ENCODE data around the gene CLIP1. TPM values are rescaled to one million over a fixed set of nuclear protein-coding genes. Genes with fewer than 3 reads are reported as not detected.

The CLIP1 gene
- total and polyA plus RNA-seq, 2 of the 13 experiments (the other 11 are each of a cell fraction or from before 2014, with no cell fraction given) = 28.9 to 43.7 TPM

DNA sequence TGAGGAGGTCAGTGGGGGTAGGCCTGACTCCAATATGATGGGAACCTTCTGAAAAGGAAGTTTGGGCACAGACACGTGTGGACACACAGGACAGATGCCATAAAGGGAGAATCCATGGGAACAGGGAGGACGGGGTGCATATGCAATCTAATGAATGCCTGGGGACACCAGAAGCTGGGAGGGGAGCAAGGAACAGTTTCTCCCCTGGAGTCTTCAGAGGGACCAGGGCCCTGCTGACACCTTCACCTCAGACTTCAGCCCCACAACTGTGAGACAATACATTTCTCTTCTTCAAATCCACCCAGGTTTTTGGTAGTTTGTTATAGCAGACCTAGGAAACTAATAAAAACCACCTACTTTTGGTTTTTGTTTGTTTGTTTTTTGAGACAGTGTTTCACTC is 35.2 kb upstream of the CLIP1 start:
- ATAC-seq = no peak
- Histone ChIP-seq H3K9ac (ENCODE audit: insufficient read depth, low read depth, low read length) (no peak overlapping the region), H4K20me1 (ENCODE audit: insufficient read depth, low read length) (no peaks in the 10 kb centered on the region), H3K27me3 (ENCODE audit: control insufficient read depth in 1 of 2, insufficient read depth in 2 of 2, low read length in 2 of 2) (no peaks in the 10 kb centered on the region), H3K9me3 (ENCODE audit: low read length) (no peaks in the 10 kb centered on the region), H3K4me2 (ENCODE audit: low read depth, low read length) (no peak overlapping the region), H3K79me2 (ENCODE audit: insufficient read depth, low read length) (no peaks in the 10 kb centered on the region), H3K4me1 (ENCODE audit: insufficient read depth, low read length) (peaks cover 51% of the 10 kb centered on the region), H2AFZ (ENCODE audit: low read length) (no peak overlapping the region), H3K4me3 (replicated peaks in 1 of 3; ENCODE audit: insufficient read depth in 1 of 3, low read depth in 2 of 3, low read length in 3 of 3) (no peak overlapping the region), H3K36me3 (replicated peaks in 1 of 2; ENCODE audit: control insufficient read depth in 1 of 2, insufficient read depth in 2 of 2, low read length in 2 of 2) (no peaks in the 10 kb centered on the region), H3K27ac (ENCODE audit: extremely low read length, insufficient read depth, low read length) (no peak overlapping the region)
- POLR2A ChIA-PET = interaction anchor here (0.6 kb wide), 1 partner anchor 34 kb away, joined by 3 read pairs; no protein-coding TSS in a partner anchor
- no TSS peak for BruUV-seq (replicated peaks)
- DNase-seq (ENCODE audit: low spot score) = no peak
- in situ Hi-C loops (cut with HindIII; ENCODE audit: extremely low pct_ligation_motif_present, low pct_unique_long_range_greater_than_20kb) = no loop called here
- WGBS (ENCODE audit: low lambda C conversion rate) = 58% methylated on average over 2 of the region's 2 CpGs
- CTCF ChIA-PET (ENCODE audit: low intra/inter-chr PET ratio, low total read pairs) = no interaction called here
- intact Hi-C loops (cut with micrococcal nuclease; ENCODE audit: unreplicated experiment) = no loop called here
- TF ChIP-seq ARHGAP35 (CRISPR knock-in tag; IDR thresholded peaks at IDR 0.05; ENCODE audit: borderline replicate concordance) (no peak), CHD2 (IDR thresholded peaks at IDR 0.05; ENCODE audit: low read depth, low read length) (no peak), ZNF572 (CRISPR knock-in tag; IDR thresholded peaks at IDR 0.05) (no peak), SRSF1 (optimal IDR thresholded peaks at IDR 0.05; ENCODE audit: low read depth, low read length) (no peak), ZNF543 (CRISPR knock-in tag; IDR thresholded peaks at IDR 0.05) (no peak), ZKSCAN5 (CRISPR knock-in tag; IDR thresholded peaks at IDR 0.05) (no peak), SATB2 (CRISPR knock-in tag; IDR thresholded peaks at IDR 0.05) (no peak), ZBTB7B (CRISPR knock-in tag; IDR thresholded peaks at IDR 0.05) (no peak), ONECUT2 (CRISPR knock-in tag; IDR thresholded peaks at IDR 0.05) (no peak), DNMT3B (CRISPR knock-in tag; conservative IDR thresholded peaks at IDR 0.05) (no peak), FOXK2 (IDR thresholded peaks at IDR 0.05) (no peak), GATAD2A (CRISPR knock-in tag; IDR thresholded peaks at IDR 0.05) (no peak), ZNF558 (CRISPR knock-in tag; IDR thresholded peaks at IDR 0.05; ENCODE audit: borderline replicate concordance) (no peak), ZNF7 (CRISPR knock-in tag; IDR thresholded peaks at IDR 0.05) (no peak)
- TF ChIP-seq, protein P1, sequence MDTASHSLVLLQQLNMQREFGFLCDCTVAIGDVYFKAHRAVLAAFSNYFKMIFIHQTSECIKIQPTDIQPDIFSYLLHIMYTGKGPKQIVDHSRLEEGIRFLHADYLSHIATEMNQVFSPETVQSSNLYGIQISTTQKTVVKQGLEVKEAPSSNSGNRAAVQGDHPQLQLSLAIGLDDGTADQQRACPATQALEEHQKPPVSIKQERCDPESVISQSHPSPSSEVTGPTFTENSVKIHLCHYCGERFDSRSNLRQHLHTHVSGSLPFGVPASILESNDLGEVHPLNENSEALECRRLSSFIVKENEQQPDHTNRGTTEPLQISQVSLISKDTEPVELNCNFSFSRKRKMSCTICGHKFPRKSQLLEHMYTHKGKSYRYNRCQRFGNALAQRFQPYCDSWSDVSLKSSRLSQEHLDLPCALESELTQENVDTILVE (CRISPR knock-in tag; IDR thresholded peaks at IDR 0.05) = no peak
- TF ChIP-seq, protein P2, sequence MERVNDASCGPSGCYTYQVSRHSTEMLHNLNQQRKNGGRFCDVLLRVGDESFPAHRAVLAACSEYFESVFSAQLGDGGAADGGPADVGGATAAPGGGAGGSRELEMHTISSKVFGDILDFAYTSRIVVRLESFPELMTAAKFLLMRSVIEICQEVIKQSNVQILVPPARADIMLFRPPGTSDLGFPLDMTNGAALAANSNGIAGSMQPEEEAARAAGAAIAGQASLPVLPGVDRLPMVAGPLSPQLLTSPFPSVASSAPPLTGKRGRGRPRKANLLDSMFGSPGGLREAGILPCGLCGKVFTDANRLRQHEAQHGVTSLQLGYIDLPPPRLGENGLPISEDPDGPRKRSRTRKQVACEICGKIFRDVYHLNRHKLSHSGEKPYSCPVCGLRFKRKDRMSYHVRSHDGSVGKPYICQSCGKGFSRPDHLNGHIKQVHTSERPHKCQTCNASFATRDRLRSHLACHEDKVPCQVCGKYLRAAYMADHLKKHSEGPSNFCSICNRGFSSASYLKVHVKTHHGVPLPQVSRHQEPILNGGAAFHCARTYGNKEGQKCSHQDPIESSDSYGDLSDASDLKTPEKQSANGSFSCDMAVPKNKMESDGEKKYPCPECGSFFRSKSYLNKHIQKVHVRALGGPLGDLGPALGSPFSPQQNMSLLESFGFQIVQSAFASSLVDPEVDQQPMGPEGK (CRISPR knock-in tag; IDR thresholded peaks at IDR 0.05) = no peak
- TF ChIP-seq, protein P3, sequence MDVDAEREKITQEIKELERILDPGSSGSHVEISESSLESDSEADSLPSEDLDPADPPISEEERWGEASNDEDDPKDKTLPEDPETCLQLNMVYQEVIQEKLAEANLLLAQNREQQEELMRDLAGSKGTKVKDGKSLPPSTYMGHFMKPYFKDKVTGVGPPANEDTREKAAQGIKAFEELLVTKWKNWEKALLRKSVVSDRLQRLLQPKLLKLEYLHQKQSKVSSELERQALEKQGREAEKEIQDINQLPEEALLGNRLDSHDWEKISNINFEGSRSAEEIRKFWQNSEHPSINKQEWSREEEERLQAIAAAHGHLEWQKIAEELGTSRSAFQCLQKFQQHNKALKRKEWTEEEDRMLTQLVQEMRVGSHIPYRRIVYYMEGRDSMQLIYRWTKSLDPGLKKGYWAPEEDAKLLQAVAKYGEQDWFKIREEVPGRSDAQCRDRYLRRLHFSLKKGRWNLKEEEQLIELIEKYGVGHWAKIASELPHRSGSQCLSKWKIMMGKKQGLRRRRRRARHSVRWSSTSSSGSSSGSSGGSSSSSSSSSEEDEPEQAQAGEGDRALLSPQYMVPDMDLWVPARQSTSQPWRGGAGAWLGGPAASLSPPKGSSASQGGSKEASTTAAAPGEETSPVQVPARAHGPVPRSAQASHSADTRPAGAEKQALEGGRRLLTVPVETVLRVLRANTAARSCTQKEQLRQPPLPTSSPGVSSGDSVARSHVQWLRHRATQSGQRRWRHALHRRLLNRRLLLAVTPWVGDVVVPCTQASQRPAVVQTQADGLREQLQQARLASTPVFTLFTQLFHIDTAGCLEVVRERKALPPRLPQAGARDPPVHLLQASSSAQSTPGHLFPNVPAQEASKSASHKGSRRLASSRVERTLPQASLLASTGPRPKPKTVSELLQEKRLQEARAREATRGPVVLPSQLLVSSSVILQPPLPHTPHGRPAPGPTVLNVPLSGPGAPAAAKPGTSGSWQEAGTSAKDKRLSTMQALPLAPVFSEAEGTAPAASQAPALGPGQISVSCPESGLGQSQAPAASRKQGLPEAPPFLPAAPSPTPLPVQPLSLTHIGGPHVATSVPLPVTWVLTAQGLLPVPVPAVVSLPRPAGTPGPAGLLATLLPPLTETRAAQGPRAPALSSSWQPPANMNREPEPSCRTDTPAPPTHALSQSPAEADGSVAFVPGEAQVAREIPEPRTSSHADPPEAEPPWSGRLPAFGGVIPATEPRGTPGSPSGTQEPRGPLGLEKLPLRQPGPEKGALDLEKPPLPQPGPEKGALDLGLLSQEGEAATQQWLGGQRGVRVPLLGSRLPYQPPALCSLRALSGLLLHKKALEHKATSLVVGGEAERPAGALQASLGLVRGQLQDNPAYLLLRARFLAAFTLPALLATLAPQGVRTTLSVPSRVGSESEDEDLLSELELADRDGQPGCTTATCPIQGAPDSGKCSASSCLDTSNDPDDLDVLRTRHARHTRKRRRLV (CRISPR knock-in tag; IDR thresholded peaks at IDR 0.05) = no peak
- FAIRE-seq = no peak
